Activated CD4-positive, alpha-beta T cell treated with anti-CD3 and anti-CD28 coated beads, Interleukin-2, amount 50 U/mL, for 48 hours (primary cell): ENCODE results near the gene SPSB1.

Experiments
- DNase-seq, 2 experiments: peaks; one replicate each; pipeline ENCODE4 v3.0.0-alpha.2; 2020

Gene SPSB1

GRCh38 chr1:9397997-9398526 lies 105.4 kb downstream of the SPSB1 start:
- no peak for DNase-seq

GRCh38 chr1:9399510-9400424 lies 107.1 kb downstream of the SPSB1 start:
- DNase-seq, result no peak

- peak in 1 of 2 experiments; percentile 20 for DNase-seq
Observed at GRCh38 chr1:9400425-9401079, 107.9 kb downstream of the SPSB1 start.

- no peak for DNase-seq
Observed at GRCh38 chr1:9401080-9401453, 108.4 kb downstream of the SPSB1 start.

- DNase-seq, result no peak
Observed at GRCh38 chr1:9402256-9402616, 109.5 kb downstream of the SPSB1 start.

GRCh38 chr1:9402717-9403225 lies 110.1 kb downstream of the SPSB1 start:
- DNase-seq, result no peak

GRCh38 chr1:9404117-9404914 lies 111.6 kb downstream of the SPSB1 start:
- DNase-seq, result no peak

- DNase-seq, result no peak
Observed at GRCh38 chr1:9406111-9406510, 113.4 kb downstream of the SPSB1 start.

GRCh38 chr1:9410737-9411297 lies 118.1 kb downstream of the SPSB1 start:
- peak in 1 of 2 experiments; percentile 14 for DNase-seq

GRCh38 chr1:9413071-9413876 lies 120.6 kb downstream of the SPSB1 start:
- peak; percentile 77 to 81 for DNase-seq

GRCh38 chr1:9413877-9414213 lies 121.2 kb downstream of the SPSB1 start:
- no peak for DNase-seq

- peak; percentile 8 to 23 for DNase-seq
Observed at GRCh38 chr1:9416506-9416905, 123.8 kb downstream of the SPSB1 start.

GRCh38 chr1:9416918-9417500 lies 124.3 kb downstream of the SPSB1 start:
- no peak for DNase-seq

GRCh38 chr1:9417695-9418094 lies 125.0 kb downstream of the SPSB1 start:
- peak; percentile 28 to 31 for DNase-seq

GRCh38 chr1:9418851-9419250 lies 126.2 kb downstream of the SPSB1 start:
- no peak for DNase-seq
